GM08714 (cell line): ENCODE results near the gene PHETA1.
"Not testable (repeated sequence)": the region's sequence is repeated elsewhere in the genome, so short reads cannot be mapped to it uniquely, and the experiment has no call there.

ENCODE experiments used
- H3K4me3 ChIP-seq: fragments of 200-500 bp; sonication (Bioruptor generic); 2 replicates; pipeline ENCODE4 v1.5.1; 2014; ENCODE audit warnings: mild to moderate bottlenecking, low read length, inconsistent platforms
- ZNF274 ChIP-seq: IDR thresholded peaks from 2 replicates; pipeline ENCODE4 v1.6.1; 2012; ENCODE audit warnings: mild to moderate bottlenecking, low read depth, low read length

PHETA1 gene

DNA sequence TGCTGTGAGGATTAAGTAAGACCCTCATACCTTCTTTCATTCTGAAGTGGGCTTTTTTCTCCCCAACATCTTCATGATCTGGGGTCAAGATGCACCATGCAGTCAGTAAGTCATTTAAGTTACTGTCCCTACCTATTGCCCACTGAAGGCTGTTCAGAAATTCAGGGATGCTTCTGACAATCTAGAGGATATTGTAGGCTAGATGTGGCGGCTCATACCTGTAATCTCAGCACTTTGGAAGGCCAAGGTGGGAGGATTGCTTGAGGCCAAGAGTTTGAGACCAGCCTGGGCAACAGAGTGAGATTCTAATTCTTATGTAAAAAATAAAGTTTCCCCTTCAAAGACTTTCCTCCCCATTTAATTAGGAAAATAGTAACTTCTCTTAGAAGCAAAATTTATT is 28.7 kb downstream of the PHETA1 start:
- no peak for TF ChIP-seq ZNF274
- H3K4me3 ChIP-seq, result no peak overlapping the region

DNA sequence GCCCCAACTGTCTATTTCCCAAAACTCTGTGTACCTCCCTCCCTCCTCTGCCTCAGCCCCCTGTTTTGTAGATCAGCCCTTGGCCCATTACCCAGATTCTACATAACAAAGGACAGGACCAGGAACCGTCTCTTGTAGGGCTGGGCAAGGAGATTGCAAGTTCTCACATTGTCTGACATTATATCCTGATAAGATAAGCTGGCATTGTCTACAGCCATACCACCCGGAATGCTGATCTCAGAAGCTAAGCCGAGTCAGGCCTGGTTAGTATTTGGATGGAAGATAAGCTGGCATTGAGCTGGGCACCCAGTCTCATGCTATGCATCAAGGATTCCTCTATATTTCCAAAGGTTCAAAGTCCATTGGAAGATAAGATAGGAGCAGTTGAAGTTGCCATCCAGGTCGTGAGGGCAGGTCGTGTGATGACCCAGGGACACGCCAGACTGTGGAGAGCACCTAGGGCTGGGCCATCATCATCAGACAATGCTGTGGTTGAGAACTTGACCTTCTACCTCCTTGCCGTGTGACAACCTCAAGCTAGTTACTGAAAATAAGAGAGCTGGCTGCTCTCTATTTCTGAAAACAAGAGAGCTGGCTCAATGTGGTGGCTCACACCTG is 29.5 kb downstream of the PHETA1 start:
- no peak for TF ChIP-seq ZNF274
- H3K4me3 ChIP-seq, result no peak overlapping the region

DNA sequence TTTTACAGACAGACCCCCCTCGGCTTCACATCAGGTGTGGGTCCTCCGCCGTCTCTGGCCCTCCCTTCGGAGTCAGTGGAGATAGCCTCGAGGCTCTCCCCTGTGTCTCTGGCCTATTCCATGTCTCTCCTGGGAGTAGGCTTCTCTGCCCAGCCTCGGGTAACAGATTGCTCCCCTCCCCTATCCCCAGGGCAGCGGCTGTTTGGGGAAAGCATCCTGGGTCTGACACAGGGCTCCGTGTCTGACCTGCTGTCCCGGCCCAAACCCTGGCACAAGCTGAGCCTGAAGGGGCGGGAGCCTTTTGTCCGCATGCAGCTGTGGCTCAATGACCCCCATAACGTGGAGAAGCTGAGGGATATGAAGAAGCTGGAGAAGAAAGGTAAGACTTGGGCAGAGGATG is 30.8 kb downstream of the PHETA1 start:
- TF ChIP-seq ZNF274, result no peak
- H3K4me3 ChIP-seq, result no peak overlapping the region

DNA sequence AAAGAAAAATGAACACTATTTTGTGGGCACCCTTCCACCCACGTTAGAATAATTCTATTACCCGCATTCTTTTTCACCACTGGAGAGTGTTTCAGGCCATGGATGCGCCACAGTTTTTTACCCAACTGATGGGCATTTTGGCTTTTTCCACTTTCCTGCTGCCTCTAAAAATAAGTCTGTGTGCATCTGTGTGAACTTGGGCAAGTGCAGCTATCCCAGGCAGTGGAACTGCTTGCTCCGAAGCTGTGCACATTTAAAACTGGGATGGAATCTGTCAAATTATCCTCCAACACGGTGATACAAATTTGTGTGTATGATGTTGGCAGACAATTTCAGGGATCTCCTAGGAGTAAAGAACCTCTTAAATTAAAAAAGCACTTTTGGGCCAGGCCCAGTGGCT is 31.5 kb downstream of the PHETA1 start:
- H3K4me3 ChIP-seq, result no peak overlapping the region
- no peak for TF ChIP-seq ZNF274

DNA sequence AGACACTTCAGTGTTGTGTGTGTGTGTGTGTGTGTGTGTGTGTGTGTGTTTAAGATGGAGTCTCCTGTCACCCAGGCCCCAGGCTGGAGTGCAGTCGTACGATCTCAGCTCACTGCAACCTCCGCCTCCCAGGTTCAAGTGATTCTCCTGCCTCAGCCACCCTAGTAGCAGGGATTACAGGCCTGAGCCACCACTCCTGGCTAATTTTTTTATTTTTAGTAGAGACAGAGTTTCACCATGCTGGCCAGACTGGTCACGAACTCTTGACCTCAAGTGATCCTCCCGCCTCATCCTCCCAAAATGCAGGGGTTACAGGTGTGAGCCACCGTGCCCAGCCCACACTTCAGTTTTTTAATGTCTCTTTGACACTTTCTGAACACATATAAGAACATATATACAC is 32.5 kb downstream of the PHETA1 start:
- not testable (repeated sequence) for H3K4me3 ChIP-seq

DNA sequence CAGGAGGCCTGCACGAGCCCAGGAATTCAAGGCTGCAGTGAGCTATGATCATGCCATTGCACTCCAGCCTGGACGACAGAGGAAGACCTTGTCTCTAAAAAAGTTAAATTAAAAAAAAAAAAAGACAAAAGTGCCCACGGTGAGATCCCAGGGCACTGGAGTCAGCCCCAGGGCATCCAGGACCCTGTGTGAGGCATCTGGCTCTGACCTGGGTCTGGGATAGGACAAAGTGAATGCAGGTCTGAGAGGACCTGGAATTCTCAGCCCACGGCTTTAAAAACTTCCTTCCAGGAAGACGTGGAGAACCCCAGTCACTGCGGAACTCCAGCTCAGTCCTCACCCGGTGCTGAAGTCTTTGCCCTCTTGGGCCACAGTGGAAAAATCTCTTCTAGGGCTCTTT is 33.1 kb downstream of the PHETA1 start:
- no peak overlapping the region for H3K4me3 ChIP-seq
- no peak for TF ChIP-seq ZNF274

DNA sequence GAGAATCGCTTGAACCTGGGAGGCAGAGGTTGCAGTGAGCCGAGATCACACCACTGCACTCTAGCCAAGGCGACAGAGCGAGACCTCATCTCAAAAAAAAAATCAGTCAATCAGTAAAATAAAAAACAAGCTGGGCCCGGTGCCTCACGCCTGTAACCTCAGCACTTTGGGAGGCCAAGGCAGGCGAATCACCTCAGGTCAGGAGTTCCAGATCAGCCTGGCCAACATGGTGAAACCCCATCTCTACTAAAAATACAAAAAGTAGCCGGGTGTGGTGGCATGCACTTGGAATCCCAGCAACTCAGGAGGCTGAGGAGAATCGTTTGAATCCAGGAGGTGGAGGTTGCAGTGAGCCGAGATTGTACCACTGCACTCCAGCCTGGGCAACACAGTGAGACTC is 33.6 kb downstream of the PHETA1 start:
- H3K4me3 ChIP-seq, result not testable (repeated sequence)

DNA sequence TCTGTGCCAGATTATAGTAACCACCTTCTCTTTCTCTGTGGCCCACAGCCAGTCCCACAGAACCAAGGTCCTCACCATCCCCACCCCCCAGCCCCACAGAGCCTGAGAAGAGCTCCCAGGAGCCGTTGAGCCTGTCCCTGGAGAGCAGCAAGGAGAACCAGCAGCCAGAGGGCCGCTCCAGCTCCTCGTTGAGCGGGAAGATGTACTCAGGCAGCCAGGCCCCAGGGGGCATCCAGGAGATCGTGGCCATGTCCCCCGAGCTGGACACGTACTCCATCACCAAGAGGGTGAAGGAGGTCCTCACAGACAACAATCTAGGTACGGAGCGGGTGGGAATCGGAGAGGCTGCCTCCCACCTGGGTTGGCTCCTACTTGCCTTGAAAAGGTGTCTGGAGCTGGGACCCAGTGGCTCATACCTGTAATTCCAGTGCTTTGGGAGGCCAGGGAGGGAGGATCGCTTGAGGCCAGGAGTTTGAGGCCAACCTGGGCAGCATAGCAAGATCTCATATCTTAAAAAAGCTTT is 34.4 kb downstream of the PHETA1 start:
- no peak for TF ChIP-seq ZNF274
- H3K4me3 ChIP-seq, result no peak overlapping the region

DNA sequence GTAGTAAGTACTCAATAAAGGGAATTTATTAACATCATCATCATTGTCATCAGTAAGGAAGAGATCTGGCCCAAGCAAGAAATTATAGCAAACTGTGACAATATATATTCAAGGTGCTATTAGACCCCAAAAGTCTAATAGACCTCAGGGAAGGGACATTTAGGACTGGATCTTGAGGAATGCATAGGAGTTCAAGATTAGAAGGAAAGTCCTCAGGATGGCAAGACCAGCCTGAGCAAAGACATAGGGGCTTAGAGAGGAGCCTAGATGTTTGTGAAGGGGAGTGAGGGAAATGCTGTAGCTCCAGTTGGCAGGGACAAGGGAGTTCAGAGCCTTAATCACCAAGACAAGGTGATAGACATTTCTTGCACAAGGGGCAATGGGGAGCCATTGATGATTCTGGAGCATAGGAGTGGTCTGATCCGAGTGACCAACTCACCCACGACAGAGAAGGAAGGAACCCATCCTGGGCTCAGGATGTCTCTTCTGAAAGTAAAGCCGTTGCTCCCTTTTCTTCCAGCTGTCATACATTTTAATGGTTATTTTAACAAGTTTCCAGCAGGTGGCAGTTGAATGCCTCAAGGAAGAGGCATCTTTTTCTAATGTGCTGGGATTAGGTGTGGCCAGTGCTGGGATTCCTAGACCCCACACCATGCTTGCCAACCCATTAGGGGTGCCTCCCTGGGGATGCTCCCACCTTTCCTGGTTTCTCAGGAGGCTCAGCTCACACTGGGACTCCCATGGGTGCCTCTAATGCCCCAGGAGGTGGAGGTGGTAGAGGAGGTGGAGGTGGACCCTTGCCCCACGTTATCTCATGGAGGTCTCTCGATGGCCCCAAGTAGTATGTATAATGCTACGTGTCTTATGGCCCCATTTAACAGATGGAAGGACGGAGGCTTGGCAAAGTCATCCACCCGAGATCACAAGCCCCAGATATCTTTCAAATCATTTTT is 37.8 kb downstream of the PHETA1 start:
- no peak overlapping the region for H3K4me3 ChIP-seq
- TF ChIP-seq ZNF274, result no peak

DNA sequence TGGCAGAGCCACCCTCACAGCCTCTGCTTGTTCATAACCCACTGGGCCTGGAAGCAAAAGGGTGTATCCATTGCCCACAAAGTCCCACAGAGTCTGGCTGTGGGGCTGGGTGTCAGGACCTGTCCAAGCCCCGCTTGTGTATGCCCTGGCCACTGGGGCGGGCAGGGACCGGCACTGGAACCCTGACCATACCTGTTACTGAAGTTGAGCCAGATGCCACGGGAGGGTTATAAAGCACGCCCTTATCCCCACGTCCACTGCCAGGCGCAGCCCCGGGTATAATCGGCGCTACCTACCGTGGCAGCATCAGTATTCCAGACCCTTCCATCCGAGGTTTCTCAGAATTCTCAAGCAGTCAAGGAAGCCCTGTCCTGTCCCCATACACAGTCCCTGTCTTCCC is 40.8 kb downstream of the PHETA1 start:
- no peak overlapping the region for H3K4me3 ChIP-seq
- no peak for TF ChIP-seq ZNF274

DNA sequence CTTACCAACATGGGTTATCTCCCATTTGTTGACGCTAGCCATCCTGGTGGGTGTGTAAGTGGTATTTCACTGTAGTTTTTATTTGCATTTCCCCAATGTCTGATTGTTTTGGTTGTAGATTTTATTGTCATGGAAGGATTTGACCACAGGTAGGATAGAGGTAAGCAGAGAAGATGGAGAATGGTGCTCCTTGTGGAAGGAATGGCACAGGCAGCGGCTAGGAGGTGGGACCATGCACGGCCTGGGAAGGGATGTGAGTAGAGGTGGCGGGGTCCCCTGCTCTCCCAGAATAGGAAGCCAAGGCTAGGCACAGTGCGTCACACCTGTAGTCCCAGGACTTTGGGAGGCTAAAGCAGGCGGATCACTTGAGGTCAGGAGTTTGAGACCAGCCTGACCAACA is 41.4 kb downstream of the PHETA1 start:
- no peak overlapping the region for H3K4me3 ChIP-seq
- TF ChIP-seq ZNF274, result no peak

DNA sequence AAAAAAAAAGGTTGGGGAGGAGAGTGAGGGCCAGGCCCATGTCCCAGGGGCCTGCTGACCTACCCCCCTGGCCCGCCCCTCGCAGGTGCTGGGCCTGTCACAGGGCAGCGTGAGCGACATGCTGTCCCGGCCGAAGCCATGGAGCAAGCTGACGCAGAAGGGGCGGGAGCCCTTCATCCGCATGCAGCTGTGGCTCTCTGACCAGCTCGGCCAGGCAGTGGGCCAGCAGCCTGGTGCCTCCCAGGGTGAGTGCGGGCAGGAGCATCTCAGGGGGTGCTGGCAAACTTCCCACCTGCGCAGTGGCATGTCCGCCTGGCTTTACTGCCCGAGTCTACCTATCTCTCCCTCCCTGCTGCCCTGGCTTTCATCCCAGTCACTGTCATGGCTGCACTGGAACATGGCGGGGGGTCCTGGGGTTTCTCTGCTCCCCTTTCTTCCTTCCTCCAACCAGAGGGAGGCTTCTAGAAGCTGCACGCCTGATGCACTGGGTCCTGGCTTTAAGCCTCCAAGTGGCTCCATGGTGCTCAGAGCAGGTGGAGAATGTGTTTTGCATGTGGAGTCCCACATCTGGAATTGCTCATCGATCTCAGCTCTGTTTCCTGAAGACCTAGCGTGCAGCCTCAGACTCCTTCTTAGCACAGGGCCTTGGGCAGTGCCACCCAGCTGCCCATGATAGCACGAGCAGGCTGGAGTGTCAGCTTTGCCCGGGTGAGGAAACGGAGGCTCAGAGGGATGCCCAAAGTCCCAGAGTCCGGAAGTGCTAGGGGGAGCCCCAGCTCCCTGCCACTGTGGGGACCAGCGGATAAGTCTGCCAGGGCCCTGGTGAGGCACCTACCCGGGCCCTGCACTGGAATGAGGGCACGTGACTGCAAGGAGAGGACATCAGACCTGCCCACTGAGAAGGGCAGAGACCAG is 46.3 kb downstream of the PHETA1 start:
- TF ChIP-seq ZNF274, result no peak

DNA sequence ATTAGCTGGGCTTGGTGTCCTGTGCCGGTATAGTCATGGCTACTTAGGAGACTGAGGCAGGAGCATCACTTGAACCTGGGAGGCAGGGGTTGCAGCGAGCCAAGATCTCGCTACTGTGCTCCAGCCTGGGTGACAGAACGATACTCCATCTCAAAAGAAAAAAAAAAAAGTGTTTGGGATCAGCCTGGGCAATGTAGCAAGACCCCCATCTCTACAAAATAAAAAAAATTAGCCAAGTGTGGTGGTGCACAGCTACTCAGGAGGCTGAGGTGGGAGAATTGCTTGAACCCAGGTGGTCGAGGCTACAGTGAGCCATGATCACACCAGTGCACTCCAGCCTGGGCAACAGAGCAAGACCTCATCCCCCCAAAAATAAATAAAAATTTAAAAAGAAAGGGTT is 47.6 kb downstream of the PHETA1 start:
- no peak overlapping the region for H3K4me3 ChIP-seq
- TF ChIP-seq ZNF274, result no peak

More for the DNA sequence above, 46.3 kb downstream of the PHETA1 start:
- no peak overlapping the region for H3K4me3 ChIP-seq

DNA sequence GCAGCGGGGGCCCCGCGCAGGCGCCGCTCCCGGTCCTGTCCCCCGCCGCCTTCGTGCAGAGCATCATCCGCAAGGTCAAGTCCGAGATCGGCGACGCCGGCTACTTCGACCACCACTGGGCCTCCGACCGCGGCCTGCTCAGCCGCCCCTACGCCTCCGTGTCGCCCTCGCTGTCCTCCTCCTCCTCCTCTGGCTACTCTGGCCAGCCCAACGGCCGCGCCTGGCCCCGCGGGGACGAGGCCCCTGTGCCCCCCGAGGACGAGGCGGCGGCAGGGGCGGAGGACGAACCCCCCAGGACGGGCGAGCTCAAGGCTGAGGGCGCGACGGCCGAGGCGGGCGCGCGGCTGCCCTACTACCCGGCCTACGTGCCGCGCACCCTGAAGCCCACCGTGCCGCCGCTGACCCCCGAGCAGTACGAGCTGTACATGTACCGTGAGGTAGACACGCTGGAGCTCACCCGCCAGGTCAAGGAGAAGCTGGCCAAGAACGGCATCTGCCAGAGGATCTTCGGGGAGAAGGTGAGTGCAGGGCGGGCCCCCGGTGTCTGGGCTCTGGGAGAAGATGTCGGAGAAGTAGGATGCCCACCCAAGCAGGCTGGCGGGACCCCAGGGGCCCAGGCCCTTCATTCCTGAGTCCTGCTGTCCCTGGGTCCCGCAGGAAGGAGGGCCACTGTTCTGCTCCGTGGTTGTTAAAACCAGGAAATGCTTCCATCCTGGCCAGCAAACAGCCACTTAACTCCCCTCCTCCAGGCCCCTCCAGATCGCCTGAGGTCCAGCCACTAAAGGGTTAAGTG is 48.4 kb downstream of the PHETA1 start:
- TF ChIP-seq ZNF274, result no peak
- no peak overlapping the region for H3K4me3 ChIP-seq
